Upper lobe of left lung (tissue), 6 donors: ENCODE data around the gene CDK11B. TPM values are rescaled to one million over a fixed set of nuclear protein-coding genes. Genes with fewer than 3 reads are reported as not detected.

Experiments used
- ATAC-seq, 2 donors: fragments of 200-7000 bp; cut with Tn5 transposase; one replicate each; pipeline ENCODE4 v1.9.1; 2022; ENCODE audit warnings: mild to moderate bottlenecking in 2 of 2, moderate library complexity in 2 of 2; ENCODE audit not compliant: low FRiP score in 2 of 2
- DNase-seq, 2 donors: peaks; one replicate each; pipeline ENCODE4 v3.0.0-alpha.2; 2019 to 2020
- H3K27ac ChIP-seq, 4 donors: fragments of 200-600 bp; sonication (generic); one replicate each; pipeline ENCODE4 v1.5.1; 2016 to 2019
- H3K27me3 ChIP-seq, 4 donors: fragments of 200-600 bp; sonication (generic); one replicate each; pipeline ENCODE4 v1.5.1; 2017 to 2019
- H3K36me3 ChIP-seq, 4 donors: fragments of 200-600 bp; sonication (generic); one replicate each; pipeline ENCODE4 v1.5.1; 2016 to 2019
- H3K4me1 ChIP-seq, 4 donors: fragments of 200-600 bp; sonication (generic); one replicate each; pipeline ENCODE4 v1.5.1; 2018 to 2019
- H3K4me3 ChIP-seq, 4 donors: fragments of 200-600 bp; sonication (generic); one replicate each; pipeline ENCODE4 v1.5.1; 2017 to 2019; ENCODE audit warnings: mild to moderate bottlenecking in 2 of 4, moderate library complexity in 1 of 4
- H3K9me3 ChIP-seq, 4 donors: fragments of 200-600 bp; sonication (generic); one replicate each; pipeline ENCODE4 v1.5.1; 2018 to 2019
- EP300 ChIP-seq, 4 donors: sonication (generic); formaldehyde crosslinking; IDR thresholded peaks; one replicate each; pipeline ENCODE4 v1.5.1; 2017; ENCODE audit warnings: antibody characterized with exemption in 4 of 4, control low read depth in 2 of 4
- POLR2A ChIP-seq, 4 donors: fragments of 450-650 bp; IDR thresholded peaks; one replicate each; pipeline ENCODE4 v1.5.1; 2016 to 2017; ENCODE audit warnings: antibody characterized with exemption in 4 of 4, mild to moderate bottlenecking in 2 of 4
- POLR2AphosphoS5 ChIP-seq, 2 donors: sonication (generic); formaldehyde crosslinking; IDR thresholded peaks; one replicate each; pipeline ENCODE4 v1.5.1; 2017; ENCODE audit warnings: antibody characterized with exemption in 2 of 2
- WGBS, 2 donors: methylation state at CpG; one replicate each; pipeline ENCODE4 v1.1.5; 2017 to 2018; 5-methylcytosine and 5-hydroxymethylcytosine counted together
- total RNA-seq, 6 donors: library from RNA; depleted of rRNA in 4 of 6; stranded (reverse); fragments of >200 nt in 4 of 6; gene quantifications; one replicate each; pipeline versions ENCODE4 v1.1.0 to v1.2.1, GENCODE V29; 2016 to 2021
- TF ChIP-seq, protein P1 (sequence below), 6 experiments: fragments of 450-650 bp in 4 of 6; fragments of 200-600 bp in 2 of 6; sonication (generic) in 2 of 6; IDR thresholded peaks; one replicate each; pipeline ENCODE4 v1.5.1; 2016 to 2019; ENCODE audit warnings: antibody characterized with exemption in 6 of 6
- donor health status: DM: no; HTN: no; CAD: no; lungs with moderate emphysema.
- donor health status: DM: no; HTN: yes; CAD: no; lungs with severe emphysema.

Gene CDK11B
- total RNA-seq, 6 donors from 2014 or later: 20.8 to 55.5 (median 24.9) TPM

- Histone ChIP-seq H3K36me3 (peaks cover 0 to 42% (median 9%) of the 10 kb centered on the region in 4 donors), H3K4me3 (no peak overlapping the region), H3K9me3 (no peaks in the 10 kb centered on the region), H3K27ac (no peak overlapping the region), H3K27me3 (peaks cover 0 to 18% (median 2%) of the 10 kb centered on the region in 4 donors), H3K4me1 (peaks cover 0 to 17% (median 7%) of the 10 kb centered on the region in 4 donors)
- TF ChIP-seq EP300 (IDR thresholded peaks at IDR 0.05) (no peak), POLR2A (IDR thresholded peaks at IDR 0.05) (no peak), POLR2AphosphoS5 (IDR thresholded peaks at IDR 0.05) (no peak)
- TF ChIP-seq, protein P1, sequence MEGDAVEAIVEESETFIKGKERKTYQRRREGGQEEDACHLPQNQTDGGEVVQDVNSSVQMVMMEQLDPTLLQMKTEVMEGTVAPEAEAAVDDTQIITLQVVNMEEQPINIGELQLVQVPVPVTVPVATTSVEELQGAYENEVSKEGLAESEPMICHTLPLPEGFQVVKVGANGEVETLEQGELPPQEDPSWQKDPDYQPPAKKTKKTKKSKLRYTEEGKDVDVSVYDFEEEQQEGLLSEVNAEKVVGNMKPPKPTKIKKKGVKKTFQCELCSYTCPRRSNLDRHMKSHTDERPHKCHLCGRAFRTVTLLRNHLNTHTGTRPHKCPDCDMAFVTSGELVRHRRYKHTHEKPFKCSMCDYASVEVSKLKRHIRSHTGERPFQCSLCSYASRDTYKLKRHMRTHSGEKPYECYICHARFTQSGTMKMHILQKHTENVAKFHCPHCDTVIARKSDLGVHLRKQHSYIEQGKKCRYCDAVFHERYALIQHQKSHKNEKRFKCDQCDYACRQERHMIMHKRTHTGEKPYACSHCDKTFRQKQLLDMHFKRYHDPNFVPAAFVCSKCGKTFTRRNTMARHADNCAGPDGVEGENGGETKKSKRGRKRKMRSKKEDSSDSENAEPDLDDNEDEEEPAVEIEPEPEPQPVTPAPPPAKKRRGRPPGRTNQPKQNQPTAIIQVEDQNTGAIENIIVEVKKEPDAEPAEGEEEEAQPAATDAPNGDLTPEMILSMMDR (IDR thresholded peaks at IDR 0.05): no peak
- DNase-seq (no peak), ATAC-seq (no peak)
- WGBS, 2 donors: 94 to 98% methylated on average over 8 of the region's 8 CpGs
Measured at GRCh38 chr1:1625824-1626206, 33.0 kb downstream of the CDK11B start.

DNA sequence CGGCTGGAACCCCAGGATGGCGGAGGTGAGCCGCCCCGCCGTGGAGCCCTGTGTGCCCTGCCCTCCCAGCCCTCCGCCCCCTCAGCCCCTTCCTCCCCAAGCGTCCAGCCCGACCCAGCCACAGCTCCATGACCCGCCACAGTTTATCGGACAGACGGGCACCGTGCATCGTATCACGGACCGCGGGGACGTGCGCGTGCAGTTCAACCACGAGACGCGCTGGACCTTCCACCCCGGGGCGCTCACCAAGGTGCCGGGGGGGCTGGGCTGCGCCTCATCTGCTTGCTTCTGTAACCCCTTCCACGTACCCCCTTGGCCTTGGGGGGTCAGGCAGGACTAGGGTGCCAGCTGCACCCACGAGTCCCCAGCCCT, 33.4 kb downstream of the CDK11B start:
- Histone ChIP-seq H3K9me3 (no peaks in the 10 kb centered on the region), H3K4me3 (no peak overlapping the region), H3K27me3 (peaks cover 0 to 14% (median 0%) of the 10 kb centered on the region in 4 donors), H3K36me3 (peaks cover 0 to 42% (median 9%) of the 10 kb centered on the region in 4 donors), H3K4me1 (peaks cover 0 to 17% (median 2%) of the 10 kb centered on the region in 4 donors), H3K27ac (no peak overlapping the region)
- DNase-seq (peak in 1 of 2 donors; percentile 78), ATAC-seq (no peak)
- 89 to 92% methylated on average over 23 to 28 of the region's 28 CpGs for whole genome bisulfite sequencing, 2 donors
- no peak for TF ChIP-seq POLR2A (IDR thresholded peaks at IDR 0.05)
- TF ChIP-seq, protein P1 (IDR thresholded peaks at IDR 0.05): no peak
- no peak for TF ChIP-seq EP300 (IDR thresholded peaks at IDR 0.05)
- TF ChIP-seq POLR2AphosphoS5 (IDR thresholded peaks at IDR 0.05): no peak

- Histone ChIP-seq H3K27me3 (peaks cover 0 to 8% (median 0%) of the 10 kb centered on the region in 4 donors), H3K36me3 (peaks cover 0 to 42% (median 9%) of the 10 kb centered on the region in 4 donors), H3K4me3 (no peak overlapping the region), H3K27ac (no peak overlapping the region), H3K4me1 (peaks cover 0 to 17% (median 0%) of the 10 kb centered on the region in 4 donors), H3K9me3 (no peaks in the 10 kb centered on the region)
- DNase-seq (peak in 1 of 2 donors; percentile 74), ATAC-seq (no peak)
- TF ChIP-seq POLR2A (IDR thresholded peaks at IDR 0.05): no peak
- TF ChIP-seq, protein P1 (IDR thresholded peaks at IDR 0.05): no peak
- TF ChIP-seq EP300 (IDR thresholded peaks at IDR 0.05): no peak
- TF ChIP-seq POLR2AphosphoS5 (IDR thresholded peaks at IDR 0.05): no peak
- 80 to 97% methylated on average over 16 to 31 of the region's 38 CpGs for WGBS, 2 donors
Measured at GRCh38 chr1:1624443-1625403, 34.1 kb downstream of the CDK11B start.

- peaks cover 0 to under 1% (median 0%) of the 10 kb centered on the region in 4 donors for H3K27me3 ChIP-seq
- WGBS, 2 donors: 89 to 93% methylated on average over 31 to 50 of the region's 51 CpGs
- peak in 1 of 2 donors; percentile 79 for DNase-seq
- no peaks in the 10 kb centered on the region for H3K9me3 ChIP-seq
- H3K36me3 ChIP-seq: peaks cover 0 to 34% (median 8%) of the 10 kb centered on the region in 4 donors
- H3K4me3 ChIP-seq: no peak overlapping the region
- ATAC-seq: no peak
- H3K27ac ChIP-seq: no peak overlapping the region
- TF ChIP-seq POLR2A (IDR thresholded peaks at IDR 0.05) (no peak), EP300 (IDR thresholded peaks at IDR 0.05) (no peak), POLR2AphosphoS5 (IDR thresholded peaks at IDR 0.05) (no peak)
- TF ChIP-seq, protein P1 (IDR thresholded peaks at IDR 0.05): no peak
- peaks cover 0 to 9% (median 0%) of the 10 kb centered on the region in 4 donors for H3K4me1 ChIP-seq
Measured at GRCh38 chr1:1623631-1624442, 35.0 kb downstream of the CDK11B start.
